ENCODE data around the gene CPM.
A peak's percentile ranks its signal among the peaks of the same experiment; 100 is the strongest.

CPM gene

GRCh38 chr12:68876461-68876860, 56.5 kb downstream of the CPM start:
- no peak for DNase-seq

GRCh38 chr12:68873316-68873715, 59.7 kb downstream of the CPM start:
- DNase-seq = no peak

DNA sequence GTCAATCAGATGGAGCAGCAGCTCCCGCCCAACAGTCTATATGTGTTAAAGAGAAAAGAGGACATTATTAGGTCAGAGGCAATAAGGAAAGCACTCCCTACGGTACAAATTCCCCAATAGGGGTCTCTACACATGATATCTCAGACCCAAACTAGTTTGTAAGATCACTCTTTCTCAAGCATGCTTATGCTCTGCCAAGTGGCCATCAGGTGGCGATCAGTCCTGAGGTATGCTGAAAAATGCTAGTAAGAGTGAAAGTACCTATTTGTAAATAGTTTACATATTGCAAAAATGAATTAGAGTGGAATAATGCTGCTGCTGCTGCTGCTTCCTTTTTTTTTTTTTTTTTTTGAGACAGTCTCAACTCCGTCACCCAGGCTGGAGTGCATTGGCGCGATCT, 61.0 kb downstream of the CPM start:
- DNase-seq = peak; percentile 48

GRCh38 chr12:68871396-68871795, 61.6 kb downstream of the CPM start:
- DNase-seq = no peak

DNA sequence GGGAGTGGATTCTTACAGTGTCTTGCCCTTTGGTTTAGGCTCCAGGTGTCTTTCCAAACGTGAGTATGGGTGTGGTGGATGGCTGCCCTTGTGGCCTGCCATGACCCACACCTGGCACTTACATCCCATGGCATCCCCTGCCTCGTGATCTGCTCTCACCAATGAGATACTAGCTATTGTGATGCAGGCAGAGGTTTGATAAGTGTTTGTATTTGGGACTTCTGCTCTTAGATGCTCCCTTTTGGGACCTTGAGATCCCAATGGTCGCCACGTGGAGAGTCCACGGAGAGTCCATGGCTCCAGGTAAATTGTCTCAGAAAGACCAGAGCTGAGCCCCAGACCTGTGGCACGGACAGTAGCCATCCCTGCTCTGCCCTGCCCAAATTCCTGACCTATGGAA, 62.5 kb downstream of the CPM start:
- no peak for DNase-seq

DNA sequence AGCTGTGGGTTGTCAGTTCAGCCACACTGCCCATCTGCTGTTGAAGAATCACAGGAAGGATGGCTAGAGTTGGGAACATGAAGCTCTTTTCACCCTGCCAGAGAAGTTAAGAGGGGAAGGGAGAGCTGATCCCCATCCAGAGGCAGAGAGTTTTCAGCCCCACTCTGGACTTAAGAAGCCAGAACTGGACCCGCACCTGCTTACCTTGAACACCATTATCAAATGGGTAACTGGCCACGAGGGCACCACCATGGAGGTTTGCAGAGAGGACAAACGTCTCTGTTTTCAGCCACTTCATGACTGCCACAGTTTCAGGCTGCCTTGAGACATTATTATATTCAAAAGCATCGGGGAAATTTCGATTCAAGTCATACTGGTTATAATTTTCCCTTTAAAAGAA, 63.0 kb downstream of the CPM start:
- DNase-seq = no peak

- DNase-seq = no peak
Measured at GRCh38 chr12:68868043-68868790, 64.8 kb downstream of the CPM start.

DNA sequence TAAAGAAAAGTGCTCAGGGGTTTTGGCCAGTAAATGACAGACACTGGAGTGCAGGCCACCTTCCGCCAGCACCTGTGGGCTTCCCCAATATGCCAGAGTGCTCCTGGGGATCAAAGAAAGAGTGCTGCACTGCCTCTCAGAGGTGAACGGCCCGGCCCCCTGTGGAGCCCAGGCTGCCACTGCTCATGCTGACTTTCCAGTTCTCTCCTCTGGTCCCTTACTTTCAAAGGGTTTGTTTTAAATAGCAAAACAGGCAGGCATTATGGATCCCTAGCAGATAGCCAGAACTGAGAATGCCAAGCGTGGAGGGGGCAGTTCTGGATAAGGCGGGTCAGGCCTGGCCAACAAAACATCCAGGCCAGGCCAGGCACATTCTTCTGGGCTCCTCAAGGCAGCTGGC, 65.4 kb downstream of the CPM start:
- no peak for DNase-seq

DNA sequence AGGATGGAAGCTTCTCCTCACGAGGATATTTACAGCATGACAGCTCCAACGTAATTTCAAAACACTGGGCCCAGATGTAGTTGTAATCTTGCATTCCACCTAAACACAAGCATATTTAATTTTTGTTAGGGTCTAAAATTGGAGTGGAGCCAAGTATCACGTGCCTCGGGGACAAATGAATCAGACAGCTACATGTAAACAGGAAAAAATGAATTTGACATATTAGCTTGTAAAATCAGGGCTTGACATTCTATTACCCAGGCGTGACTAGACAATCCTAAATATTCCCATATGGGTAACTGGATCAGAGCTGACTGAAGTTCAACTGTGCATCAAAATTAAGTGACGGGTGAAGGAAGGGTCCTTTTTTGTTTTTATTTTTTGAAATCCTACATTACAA, 66.0 kb downstream of the CPM start:
- DNase-seq = no peak

DNA sequence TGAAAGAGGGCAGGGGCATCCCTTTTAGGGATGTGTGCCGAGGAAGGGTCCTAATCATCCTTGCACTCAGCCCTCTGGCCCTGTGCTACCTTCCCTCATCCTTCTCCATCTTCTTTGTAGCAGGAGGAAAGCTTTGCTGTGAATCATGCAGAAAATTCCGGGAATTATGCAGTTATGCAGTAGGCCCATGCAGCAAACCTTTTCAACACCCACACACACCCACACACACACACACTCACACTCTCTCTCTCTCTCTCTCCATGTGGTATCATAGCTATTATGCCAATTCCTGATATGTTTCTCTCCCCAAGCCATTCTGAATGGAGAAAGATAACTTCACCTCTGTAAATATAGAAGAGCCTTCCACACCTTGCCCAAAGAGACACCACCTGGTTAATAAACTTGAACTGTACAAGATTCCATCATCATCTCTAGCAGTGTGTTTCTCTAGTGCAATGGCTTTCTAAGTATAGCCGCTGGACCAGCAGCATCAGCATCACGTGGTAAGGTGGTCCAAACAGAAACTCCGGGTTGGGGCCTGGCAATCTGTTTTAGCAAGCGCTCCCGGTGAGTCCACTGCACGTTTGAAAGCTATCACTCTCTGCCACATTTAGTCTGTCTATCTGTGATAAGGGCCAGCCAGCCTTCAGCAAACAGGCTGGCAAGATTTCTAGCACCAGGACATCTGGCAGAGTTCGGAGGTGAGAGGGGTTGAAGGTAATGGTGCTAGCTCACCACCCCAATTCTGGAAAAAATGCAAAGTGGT, 67.4 kb downstream of the CPM start:
- no peak for DNase-seq

DNA sequence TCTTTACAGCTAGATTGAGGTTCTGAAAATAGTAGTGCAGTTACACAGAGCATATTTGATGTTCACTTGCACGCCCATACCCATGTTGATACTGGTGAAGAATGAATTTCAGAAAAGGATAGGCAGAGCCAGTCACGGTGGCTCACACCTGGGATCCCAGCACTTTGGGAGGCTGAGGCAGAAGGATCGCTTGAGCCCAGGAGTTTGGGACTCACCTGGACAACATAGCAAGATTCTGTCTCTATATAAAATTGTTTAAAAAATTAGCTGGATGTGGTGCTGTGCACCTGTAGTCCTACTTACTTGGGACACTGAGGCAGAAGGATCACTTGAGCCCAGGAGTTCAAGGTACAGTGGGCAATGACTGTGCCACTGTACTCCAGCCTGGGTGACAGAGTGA, 68.4 kb downstream of the CPM start:
- no peak for DNase-seq

GRCh38 chr12:68863886-68864454, 69.0 kb downstream of the CPM start:
- DNase-seq = peak; percentile 15

DNA sequence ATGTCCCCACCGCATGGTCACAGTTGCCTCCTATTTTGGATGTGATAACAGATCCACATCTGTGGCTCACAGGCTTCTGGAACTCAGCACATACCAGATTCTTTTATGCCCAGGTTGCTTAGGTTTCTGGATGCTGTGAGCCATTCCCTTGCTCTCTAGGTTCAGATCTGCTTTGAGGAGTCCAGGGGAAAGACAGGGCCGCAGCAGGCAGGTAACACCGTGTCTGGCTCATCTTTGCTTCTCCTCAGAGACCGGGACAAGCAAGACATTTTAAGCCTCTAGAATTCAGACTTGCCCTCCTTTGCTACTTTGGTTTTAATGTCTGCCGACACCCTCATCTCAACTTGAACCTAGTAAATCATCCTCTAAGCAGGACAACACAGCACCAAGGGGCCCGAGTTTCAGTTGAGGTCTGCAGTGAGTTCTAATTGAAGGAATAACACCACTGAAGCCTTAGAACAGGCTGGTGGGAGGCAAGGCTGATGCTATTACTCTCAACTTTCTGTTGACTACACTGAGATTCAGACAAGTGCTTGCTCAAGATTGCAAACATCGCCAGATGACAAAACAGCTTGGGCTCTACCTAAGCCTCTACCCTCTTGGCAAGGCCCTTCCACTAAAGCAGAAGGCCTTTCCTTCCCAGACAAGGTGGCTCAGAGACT, 69.7 kb downstream of the CPM start:
- no peak for DNase-seq

- no peak for DNase-seq
Measured at GRCh38 chr12:68861890-68862289, 71.1 kb downstream of the CPM start.

- DNase-seq = no peak
Measured at GRCh38 chr12:68856510-68856909, 76.5 kb downstream of the CPM start.

DNA sequence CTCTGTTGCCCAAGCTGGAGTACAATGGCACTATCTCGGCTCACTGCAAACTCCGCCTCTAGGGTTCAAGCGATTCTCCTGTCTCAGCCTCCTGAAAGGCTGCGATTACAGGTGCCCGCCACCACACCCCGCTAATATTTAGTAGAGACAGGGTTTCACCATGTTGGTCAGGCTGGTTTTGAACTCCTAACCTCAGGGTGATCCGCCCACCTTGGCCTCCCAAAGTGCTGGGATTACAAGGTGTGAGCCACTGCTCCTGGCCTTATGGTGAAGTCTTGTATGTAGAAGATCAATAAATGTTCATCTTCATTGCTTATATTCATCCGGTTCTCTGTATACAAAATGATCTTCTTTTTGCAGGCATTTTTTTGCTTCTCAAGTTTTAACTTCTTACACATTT, 77.2 kb downstream of the CPM start:
- DNase-seq = no peak

- DNase-seq = no peak
Measured at GRCh38 chr12:68855111-68855510, 77.9 kb downstream of the CPM start.

GRCh38 chr12:68854554-68854953, 78.4 kb downstream of the CPM start:
- no peak for DNase-seq

DNA sequence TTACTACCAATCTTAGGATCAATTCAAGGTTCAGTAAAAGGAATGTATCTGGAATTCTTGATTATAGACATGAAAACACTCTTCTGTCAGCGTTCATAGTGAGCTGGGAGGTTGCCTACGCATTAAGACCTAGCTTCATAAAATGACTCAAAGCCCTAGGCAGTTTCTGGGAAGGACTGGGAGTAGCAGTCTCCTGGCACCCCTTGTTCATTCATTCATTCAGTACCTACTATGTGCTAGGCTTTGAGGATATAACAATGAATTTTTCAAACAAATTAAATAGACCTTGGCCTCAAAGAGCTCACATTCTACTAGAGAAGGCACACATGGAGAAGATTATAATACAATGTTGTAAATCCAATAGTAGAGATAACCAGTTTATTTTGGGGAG, 78.9 kb downstream of the CPM start:
- no peak for DNase-seq

DNA sequence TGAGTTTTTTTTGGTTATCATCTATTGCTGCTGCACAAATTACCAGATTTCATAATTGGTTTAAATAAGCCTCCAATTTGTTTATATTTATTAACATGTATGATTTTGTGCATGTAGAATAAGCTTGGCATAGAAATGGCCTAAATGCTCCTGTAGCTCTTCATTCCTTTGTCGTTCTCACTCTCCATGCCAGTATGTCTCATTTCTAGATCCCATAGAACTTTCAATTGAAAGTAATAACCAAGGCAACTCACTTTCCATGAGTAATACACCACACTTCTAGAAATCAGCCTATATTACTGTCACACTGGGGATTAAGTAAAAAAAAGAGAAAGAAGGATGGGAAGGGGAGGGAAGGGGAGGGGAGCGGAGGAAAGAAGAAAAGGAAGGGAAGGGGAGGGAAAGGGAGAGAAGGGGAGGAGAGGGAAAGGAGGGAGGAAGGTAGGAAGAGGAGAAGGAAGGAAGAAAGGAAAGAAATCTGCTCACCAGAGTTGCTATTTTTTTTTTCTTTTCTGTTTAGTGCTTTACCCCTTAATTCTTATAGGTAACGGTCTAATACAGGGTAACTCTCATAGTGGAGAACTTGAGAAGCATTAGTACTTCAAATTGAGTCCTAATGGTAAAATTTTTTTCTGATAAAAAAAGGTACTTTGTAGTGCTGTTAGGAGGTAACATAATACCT, 79.4 kb downstream of the CPM start:
- no peak for DNase-seq

GRCh38 chr12:68851592-68852306, 81.2 kb downstream of the CPM start:
- no peak for DNase-seq

GRCh38 chr12:68850390-68850789, 82.6 kb downstream of the CPM start:
- no peak for DNase-seq

Measured in activated CD4-positive, alpha-beta T cell treated with anti-CD3 and anti-CD28 coated beads for 48 hours (primary cell).